IPS-11a (cell line): Measurements from ENCODE around the gene DSTN.

Source experiments
- H3K4me3 ChIP-seq: one replicate; pipeline ENCODE4 v1.5.1; 2013; ENCODE audit warnings: low read depth, low read length, control low read depth

The DSTN gene

GRCh38 chr20:17611540-17612286, 41.8 kb downstream of the DSTN start:
- H3K4me3 ChIP-seq: no peak overlapping the region

- no peak overlapping the region for H3K4me3 ChIP-seq
Observed at GRCh38 chr20:17612287-17612991, 42.6 kb downstream of the DSTN start.

GRCh38 chr20:17612992-17613327, 43.1 kb downstream of the DSTN start:
- H3K4me3 ChIP-seq: no peak overlapping the region

- no peak overlapping the region for H3K4me3 ChIP-seq
Observed at GRCh38 chr20:17613328-17614175, 43.7 kb downstream of the DSTN start.

GRCh38 chr20:17614176-17614811, 44.4 kb downstream of the DSTN start:
- H3K4me3 ChIP-seq: no peak overlapping the region

GRCh38 chr20:17614812-17615644, 45.2 kb downstream of the DSTN start:
- no peak overlapping the region for H3K4me3 ChIP-seq

- H3K4me3 ChIP-seq: no peak overlapping the region
Observed at GRCh38 chr20:17615645-17616479, 46.0 kb downstream of the DSTN start.

- H3K4me3 ChIP-seq: no peak overlapping the region
Observed at GRCh38 chr20:17616480-17617211, 46.8 kb downstream of the DSTN start.

GRCh38 chr20:17617212-17617867, 47.5 kb downstream of the DSTN start:
- H3K4me3 ChIP-seq: no peak overlapping the region

GRCh38 chr20:17617868-17618672, 48.2 kb downstream of the DSTN start:
- no peak overlapping the region for H3K4me3 ChIP-seq

GRCh38 chr20:17618673-17619013, 48.8 kb downstream of the DSTN start:
- no peak overlapping the region for H3K4me3 ChIP-seq

- no peak overlapping the region for H3K4me3 ChIP-seq
Observed at GRCh38 chr20:17619351-17620093, 49.6 kb downstream of the DSTN start.

GRCh38 chr20:17620371-17621228, 50.7 kb downstream of the DSTN start:
- no peak overlapping the region for H3K4me3 ChIP-seq

- no peak overlapping the region for H3K4me3 ChIP-seq
Observed at GRCh38 chr20:17621229-17621968, 51.5 kb downstream of the DSTN start.
